ENCODE measurements around the gene P3H3. TPM values are rescaled to one million over a fixed set of nuclear protein-coding genes. Genes with fewer than 3 reads are reported as not detected.

The P3H3 gene
- total RNA-seq, 2 donors from 2014 or later: 66.1 to 77.7 TPM

DNA sequence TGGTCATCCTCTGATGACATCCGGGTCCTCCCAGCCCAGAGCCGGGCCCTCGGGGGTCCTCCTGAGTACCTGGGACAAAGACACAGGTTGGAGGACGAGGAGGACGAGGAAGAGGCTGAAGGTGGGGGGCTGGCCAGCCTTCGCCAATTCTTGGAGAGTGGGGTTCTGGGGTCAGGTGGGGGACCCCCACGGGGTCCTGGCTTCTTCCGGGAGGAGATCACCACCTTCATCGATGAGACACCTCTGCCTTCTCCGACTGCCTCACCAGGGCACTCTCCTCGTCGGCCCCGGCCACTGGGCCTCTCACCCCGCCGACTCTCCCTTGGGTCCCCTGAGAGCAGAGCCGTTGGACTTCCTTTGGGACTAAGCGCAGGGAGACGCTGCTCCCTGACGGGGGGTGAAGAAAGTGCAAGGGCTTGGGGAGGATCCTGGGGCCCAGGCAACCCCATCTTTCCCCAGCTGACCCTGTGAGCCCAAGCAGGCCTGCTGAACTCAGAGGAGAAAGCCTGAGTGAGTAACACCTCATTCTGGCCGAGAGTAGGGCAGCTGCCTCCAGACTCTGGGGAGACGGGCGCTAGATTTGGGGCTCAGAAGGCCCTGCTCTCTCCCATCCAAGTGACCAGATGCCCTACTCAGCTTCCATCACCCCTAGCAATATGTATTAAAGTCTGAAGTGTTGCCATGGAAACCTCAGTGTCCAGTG, 1.3 kb upstream of the P3H3 start:
- Histone ChIP-seq H3K36me3 (peaks cover 9% of the 10 kb centered on the region), H3K9me3 (no peaks in the 10 kb centered on the region), H3K4me3 (peak overlapping the region; percentile 55), H3K27ac (peak overlapping the region; percentile 27 to 43), H3K27me3 (replicated peaks; ENCODE audit: insufficient read depth) (peaks cover 10% of the 10 kb centered on the region), H3K4me1 (ENCODE audit: control insufficient read depth in 1 of 2, low read depth in 2 of 2) (peaks cover 11 to 40% of the 10 kb centered on the region in 2 donors)
- DNase-seq (ENCODE audit: low spot score) (no peak), ATAC-seq (ENCODE audit: insufficient number of reproducible peaks, low FRiP score, low read depth) (no peak)
- TF ChIP-seq CTCF (IDR thresholded peaks at IDR 0.05): no peak

GRCh38 chr12:6827437-6827911, 733 bp upstream of the P3H3 start:
- peaks cover 7 to 34% of the 10 kb centered on the region in 2 donors for H3K4me1 ChIP-seq (ENCODE audit: control insufficient read depth in 1 of 2, low read depth in 2 of 2)
- no peak for TF ChIP-seq CTCF (IDR thresholded peaks at IDR 0.05)
- peak overlapping the region; percentile 55 for H3K4me3 ChIP-seq
- ATAC-seq (ENCODE audit: insufficient number of reproducible peaks, low FRiP score, low read depth): no peak
- peaks cover 9% of the 10 kb centered on the region for H3K36me3 ChIP-seq
- peaks cover 10% of the 10 kb centered on the region for H3K27me3 ChIP-seq (replicated peaks; ENCODE audit: insufficient read depth)
- DNase-seq (ENCODE audit: low spot score): peak; percentile 63
- no peaks in the 10 kb centered on the region for H3K9me3 ChIP-seq
- H3K27ac ChIP-seq: peak overlapping the region; percentile 27 to 43

GRCh38 chr12:6828781-6829535, 751 bp downstream of the P3H3 start:
- ATAC-seq (ENCODE audit: insufficient number of reproducible peaks, low FRiP score, low read depth) (peak; percentile 31), DNase-seq (ENCODE audit: low spot score) (no peak)
- Histone ChIP-seq H3K4me1 (ENCODE audit: control insufficient read depth in 1 of 2, low read depth in 2 of 2) (peaks cover 7 to 41% of the 10 kb centered on the region in 2 donors), H3K4me3 (peak overlapping the region; percentile 84), H3K36me3 (peaks cover 12% of the 10 kb centered on the region), H3K9me3 (no peaks in the 10 kb centered on the region), H3K27ac (peak overlapping the region; percentile 81 to 89), H3K27me3 (replicated peaks; ENCODE audit: insufficient read depth) (no peaks in the 10 kb centered on the region)
- TF ChIP-seq CTCF (IDR thresholded peaks at IDR 0.05): no peak

DNA sequence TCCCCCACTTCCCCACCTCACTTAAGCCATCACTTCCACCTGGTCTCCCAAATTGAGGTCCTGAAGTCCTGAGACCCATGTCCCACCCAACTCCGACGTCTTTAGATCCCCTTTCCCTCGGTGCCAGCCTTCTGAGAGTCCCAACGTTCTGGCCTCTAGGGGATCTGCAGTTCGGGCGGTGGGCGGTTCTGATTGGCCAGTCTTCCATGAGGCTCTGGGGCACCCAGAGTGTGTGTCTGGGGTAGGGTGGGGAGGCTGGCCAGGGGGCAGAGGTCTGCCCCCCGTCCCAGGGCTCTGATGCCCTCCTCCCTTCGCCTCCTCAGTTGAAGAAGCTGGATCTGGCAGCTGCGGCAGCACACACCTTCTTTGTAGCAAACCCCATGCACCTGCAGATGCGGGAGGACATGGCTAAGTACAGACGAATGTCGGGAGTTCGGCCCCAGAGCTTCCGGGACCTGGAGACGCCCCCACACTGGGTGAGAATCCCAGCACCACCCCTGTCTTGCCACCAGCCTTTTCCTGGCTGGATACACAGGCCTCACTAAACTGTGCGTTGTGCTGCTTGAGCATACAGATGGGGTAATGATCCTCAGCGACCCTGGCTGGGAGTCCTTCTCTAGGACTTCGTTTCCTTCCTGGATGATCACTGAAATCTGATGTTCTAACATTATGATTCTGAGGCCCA, 1.5 kb downstream of the P3H3 start:
- H3K9me3 ChIP-seq: no peaks in the 10 kb centered on the region
- peak overlapping the region; percentile 81 to 89 for H3K27ac ChIP-seq
- no peak for TF ChIP-seq CTCF (IDR thresholded peaks at IDR 0.05)
- H3K4me3 ChIP-seq: peak overlapping the region; percentile 84
- no peak for ATAC-seq (ENCODE audit: insufficient number of reproducible peaks, low FRiP score, low read depth)
- peaks cover 15% of the 10 kb centered on the region for H3K36me3 ChIP-seq
- H3K27me3 ChIP-seq (replicated peaks; ENCODE audit: insufficient read depth): no peaks in the 10 kb centered on the region
- peaks cover 7 to 41% of the 10 kb centered on the region in 2 donors for H3K4me1 ChIP-seq (ENCODE audit: control insufficient read depth in 1 of 2, low read depth in 2 of 2)
- DNase-seq (ENCODE audit: low spot score): no peak

Data from thoracic aorta (tissue), 2 donors.